ENCODE results near the gene ARHGDIA. TPM values are rescaled to one million over a fixed set of nuclear protein-coding genes. Genes with fewer than 3 reads are reported as not detected.

Gene ARHGDIA
- total RNA-seq, 1 donor from 2014 or later, result 443 TPM

GRCh38 chr17:81869221-81870130 is 1.7 kb downstream of the ARHGDIA start:
- H3K27me3 Mint-ChIP-seq (ENCODE audit: unreplicated experiment), result peaks cover 25% of the 10 kb centered on the region
- H3K4me3 Mint-ChIP-seq (ENCODE audit: unreplicated experiment), result peak overlapping the region; percentile 93
- H3K27ac Mint-ChIP-seq (ENCODE audit: unreplicated experiment), result peak overlapping the region; percentile 36
- peak; percentile 71 for DNase-seq (ENCODE audit: low spot score)
- H3K9me3 Mint-ChIP-seq (ENCODE audit: unreplicated experiment), result no peaks in the 10 kb centered on the region
- peaks cover 3% of the 10 kb centered on the region for H3K36me3 Mint-ChIP-seq (ENCODE audit: low read depth, unreplicated experiment)
- TF ChIP-seq CTCF (IDR thresholded peaks at IDR 0.05; ENCODE audit: unreplicated experiment), result peak; percentile 98
- peaks cover 3% of the 10 kb centered on the region for H3K4me1 Mint-ChIP-seq (ENCODE audit: unreplicated experiment)

- no peaks in the 10 kb centered on the region for H3K9me3 Mint-ChIP-seq (ENCODE audit: unreplicated experiment)
- H3K4me1 Mint-ChIP-seq (ENCODE audit: unreplicated experiment), result peaks cover 3% of the 10 kb centered on the region
- peaks cover 3% of the 10 kb centered on the region for H3K36me3 Mint-ChIP-seq (ENCODE audit: low read depth, unreplicated experiment)
- peak overlapping the region; percentile 47 for H3K4me3 Mint-ChIP-seq (ENCODE audit: unreplicated experiment)
- H3K27me3 Mint-ChIP-seq (ENCODE audit: unreplicated experiment), result peaks cover 26% of the 10 kb centered on the region
- DNase-seq (ENCODE audit: low spot score), result no peak
- peak overlapping the region; percentile 36 for H3K27ac Mint-ChIP-seq (ENCODE audit: unreplicated experiment)
- TF ChIP-seq CTCF (IDR thresholded peaks at IDR 0.05; ENCODE audit: unreplicated experiment), result no peak
Observed at GRCh38 chr17:81868674-81869220, 2.4 kb downstream of the ARHGDIA start.

GRCh38 chr17:81867991-81868673 is 3.0 kb downstream of the ARHGDIA start:
- peaks cover 9% of the 10 kb centered on the region for H3K4me1 Mint-ChIP-seq (ENCODE audit: unreplicated experiment)
- DNase-seq (ENCODE audit: low spot score), result no peak
- TF ChIP-seq CTCF (IDR thresholded peaks at IDR 0.05; ENCODE audit: unreplicated experiment), result no peak
- H3K4me3 Mint-ChIP-seq (ENCODE audit: unreplicated experiment), result peak overlapping the region; percentile 42
- H3K27me3 Mint-ChIP-seq (ENCODE audit: unreplicated experiment), result peaks cover 29% of the 10 kb centered on the region
- peak overlapping the region; percentile 57 for H3K27ac Mint-ChIP-seq (ENCODE audit: unreplicated experiment)
- H3K9me3 Mint-ChIP-seq (ENCODE audit: unreplicated experiment), result no peaks in the 10 kb centered on the region
- H3K36me3 Mint-ChIP-seq (ENCODE audit: low read depth, unreplicated experiment), result peaks cover 10% of the 10 kb centered on the region

- Mint-ChIP-seq H3K4me3 (ENCODE audit: unreplicated experiment) (no peak overlapping the region), H3K27me3 (ENCODE audit: unreplicated experiment) (peaks cover 29% of the 10 kb centered on the region), H3K9me3 (ENCODE audit: unreplicated experiment) (no peaks in the 10 kb centered on the region), H3K27ac (ENCODE audit: unreplicated experiment) (peak overlapping the region; percentile 57), H3K36me3 (ENCODE audit: low read depth, unreplicated experiment) (peaks cover 15% of the 10 kb centered on the region), H3K4me1 (ENCODE audit: unreplicated experiment) (peaks cover 15% of the 10 kb centered on the region)
- TF ChIP-seq CTCF (IDR thresholded peaks at IDR 0.05; ENCODE audit: unreplicated experiment), result no peak
- DNase-seq (ENCODE audit: low spot score), result no peak
Observed at GRCh38 chr17:81867170-81867990, 3.8 kb downstream of the ARHGDIA start.

Data from endothelial cell (in vitro differentiated cells).